ENCODE data around the gene PDCD7. TPM values are rescaled to one million over a fixed set of nuclear protein-coding genes. Genes with fewer than 3 reads are reported as not detected.
"Not testable (repeated sequence)": the region's sequence is repeated elsewhere in the genome, so short reads cannot be mapped to it uniquely, and the experiment has no call there.

The PDCD7 gene
- total RNA-seq, 1 experiment from 2014 or later, result 26.2 TPM

DNA sequence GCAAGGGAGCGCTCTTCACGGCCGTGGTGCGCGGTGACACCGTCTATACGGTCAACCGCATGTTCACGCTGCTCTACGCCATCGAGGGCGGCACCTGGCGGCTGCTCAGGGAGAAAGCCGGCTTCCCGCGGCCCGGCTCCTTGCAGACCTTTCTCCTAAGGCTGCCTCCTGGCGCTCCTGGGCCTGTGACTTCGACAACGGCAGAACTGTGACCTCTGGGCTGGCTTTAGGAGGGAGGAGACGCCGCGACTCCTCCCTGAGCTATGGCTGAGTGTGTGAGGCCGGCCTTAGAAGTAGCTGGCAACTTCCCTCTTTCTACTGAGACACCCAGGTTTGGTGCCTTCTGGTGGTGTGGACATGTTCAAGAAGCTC lies 55.6 kb downstream of the PDCD7 start:
- Mint-ChIP-seq H3K9me3 (ENCODE audit: unreplicated experiment) (no peaks in the 10 kb centered on the region), H3K4me1 (ENCODE audit: low read depth, unreplicated experiment) (peaks cover 14% of the 10 kb centered on the region), H3K36me3 (ENCODE audit: insufficient read depth, unreplicated experiment) (no peaks in the 10 kb centered on the region), H3K4me3 (ENCODE audit: unreplicated experiment) (no peak overlapping the region), H3K27me3 (ENCODE audit: insufficient read depth, unreplicated experiment) (no peaks in the 10 kb centered on the region), H3K27ac (ENCODE audit: unreplicated experiment) (no peak overlapping the region)
- ChIA-PET POLR2A (no interaction called here), CTCF (interaction anchor here (1.6 kb wide), 1 partner anchor 12 kb away, joined by 5 read pairs; no protein-coding TSS in a partner anchor)
- intact Hi-C loops (cut with micrococcal nuclease; ENCODE audit: unreplicated experiment), result no loop called here
- BruUV-seq (replicated peaks), result no TSS peak
- TF ChIP-seq, protein P1, sequence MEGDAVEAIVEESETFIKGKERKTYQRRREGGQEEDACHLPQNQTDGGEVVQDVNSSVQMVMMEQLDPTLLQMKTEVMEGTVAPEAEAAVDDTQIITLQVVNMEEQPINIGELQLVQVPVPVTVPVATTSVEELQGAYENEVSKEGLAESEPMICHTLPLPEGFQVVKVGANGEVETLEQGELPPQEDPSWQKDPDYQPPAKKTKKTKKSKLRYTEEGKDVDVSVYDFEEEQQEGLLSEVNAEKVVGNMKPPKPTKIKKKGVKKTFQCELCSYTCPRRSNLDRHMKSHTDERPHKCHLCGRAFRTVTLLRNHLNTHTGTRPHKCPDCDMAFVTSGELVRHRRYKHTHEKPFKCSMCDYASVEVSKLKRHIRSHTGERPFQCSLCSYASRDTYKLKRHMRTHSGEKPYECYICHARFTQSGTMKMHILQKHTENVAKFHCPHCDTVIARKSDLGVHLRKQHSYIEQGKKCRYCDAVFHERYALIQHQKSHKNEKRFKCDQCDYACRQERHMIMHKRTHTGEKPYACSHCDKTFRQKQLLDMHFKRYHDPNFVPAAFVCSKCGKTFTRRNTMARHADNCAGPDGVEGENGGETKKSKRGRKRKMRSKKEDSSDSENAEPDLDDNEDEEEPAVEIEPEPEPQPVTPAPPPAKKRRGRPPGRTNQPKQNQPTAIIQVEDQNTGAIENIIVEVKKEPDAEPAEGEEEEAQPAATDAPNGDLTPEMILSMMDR (IDR thresholded peaks at IDR 0.05; ENCODE audit: insufficient read depth in 1 of 2, low read depth in 1 of 2, low read length in 1 of 2, severe bottlenecking in 1 of 2, unreplicated experiment in 1 of 2), result no peak
- Histone ChIP-seq H3K36me3 (ENCODE audit: control insufficient read depth, insufficient read depth, low read length) (no peaks in the 10 kb centered on the region), H3K4me1 (peaks cover 6% of the 10 kb centered on the region), H3K27me3 (replicated peaks; ENCODE audit: control insufficient read depth, insufficient read depth, low read length) (no peaks in the 10 kb centered on the region), H3K4me3 (ENCODE audit: low read depth, low read length) (no peak overlapping the region), H3K9me3 (peaks cover 4% of the 10 kb centered on the region; the same call in 1 of the 2 replicates)
- no peak for DNase-seq

DNA sequence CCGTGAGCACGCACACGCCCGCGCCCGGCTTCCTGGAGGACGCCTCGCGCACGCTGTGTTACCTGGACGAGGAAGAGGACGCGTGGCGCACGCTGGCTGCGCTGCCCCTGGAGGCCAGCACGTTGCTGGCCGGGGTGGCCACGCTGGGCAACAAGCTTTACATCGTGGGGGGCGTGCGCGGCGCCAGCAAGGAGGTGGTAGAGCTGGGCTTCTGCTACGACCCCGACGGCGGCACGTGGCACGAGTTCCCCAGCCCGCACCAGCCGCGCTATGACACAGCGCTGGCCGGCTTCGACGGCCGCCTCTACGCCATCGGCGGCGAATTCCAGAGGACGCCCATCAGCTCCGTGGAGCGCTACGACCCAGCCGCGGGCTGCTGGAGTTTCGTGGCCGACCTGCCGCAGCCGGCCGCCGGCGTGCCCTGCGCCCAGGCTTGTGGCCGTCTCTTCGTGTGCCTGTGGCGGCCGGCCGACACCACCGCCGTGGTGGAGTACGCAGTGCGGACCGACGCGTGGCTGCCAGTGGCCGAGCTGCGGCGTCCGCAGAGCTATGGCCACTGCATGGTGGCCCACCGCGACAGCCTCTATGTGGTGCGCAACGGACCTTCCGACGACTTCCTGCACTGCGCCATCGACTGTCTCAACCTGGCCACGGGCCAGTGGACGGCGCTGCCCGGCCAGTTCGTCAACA lies 56.2 kb downstream of the PDCD7 start:
- no peak overlapping the region for H3K27ac Mint-ChIP-seq (ENCODE audit: unreplicated experiment)
- intact Hi-C loops (cut with micrococcal nuclease; ENCODE audit: unreplicated experiment), result no loop called here
- ChIA-PET CTCF (no interaction called here), POLR2A (no interaction called here)
- H3K9me3 ChIP-seq, result peaks cover 4% of the 10 kb centered on the region; the same call in 1 of the 2 replicates
- no peaks in the 10 kb centered on the region for H3K36me3 Mint-ChIP-seq (ENCODE audit: insufficient read depth, unreplicated experiment)
- H3K4me1 ChIP-seq, result peaks cover under 1% of the 10 kb centered on the region
- H3K27me3 Mint-ChIP-seq (ENCODE audit: insufficient read depth, unreplicated experiment), result no peaks in the 10 kb centered on the region
- no TSS peak for BruUV-seq (replicated peaks)
- TF ChIP-seq, protein P1 (IDR thresholded peaks at IDR 0.05; ENCODE audit: insufficient read depth in 1 of 2, low read depth in 1 of 2, low read length in 1 of 2, severe bottlenecking in 1 of 2, unreplicated experiment in 1 of 2), result no peak
- H3K4me3 Mint-ChIP-seq (ENCODE audit: unreplicated experiment), result no peak overlapping the region
- no peaks in the 10 kb centered on the region for H3K36me3 ChIP-seq (ENCODE audit: control insufficient read depth, insufficient read depth, low read length)
- no peaks in the 10 kb centered on the region for H3K27me3 ChIP-seq (replicated peaks; ENCODE audit: control insufficient read depth, insufficient read depth, low read length)
- peaks cover 8% of the 10 kb centered on the region for H3K4me1 Mint-ChIP-seq (ENCODE audit: low read depth, unreplicated experiment)
- H3K9me3 Mint-ChIP-seq (ENCODE audit: unreplicated experiment), result no peaks in the 10 kb centered on the region
- no peak for DNase-seq
- no peak overlapping the region for H3K4me3 ChIP-seq (ENCODE audit: low read depth, low read length)

DNA sequence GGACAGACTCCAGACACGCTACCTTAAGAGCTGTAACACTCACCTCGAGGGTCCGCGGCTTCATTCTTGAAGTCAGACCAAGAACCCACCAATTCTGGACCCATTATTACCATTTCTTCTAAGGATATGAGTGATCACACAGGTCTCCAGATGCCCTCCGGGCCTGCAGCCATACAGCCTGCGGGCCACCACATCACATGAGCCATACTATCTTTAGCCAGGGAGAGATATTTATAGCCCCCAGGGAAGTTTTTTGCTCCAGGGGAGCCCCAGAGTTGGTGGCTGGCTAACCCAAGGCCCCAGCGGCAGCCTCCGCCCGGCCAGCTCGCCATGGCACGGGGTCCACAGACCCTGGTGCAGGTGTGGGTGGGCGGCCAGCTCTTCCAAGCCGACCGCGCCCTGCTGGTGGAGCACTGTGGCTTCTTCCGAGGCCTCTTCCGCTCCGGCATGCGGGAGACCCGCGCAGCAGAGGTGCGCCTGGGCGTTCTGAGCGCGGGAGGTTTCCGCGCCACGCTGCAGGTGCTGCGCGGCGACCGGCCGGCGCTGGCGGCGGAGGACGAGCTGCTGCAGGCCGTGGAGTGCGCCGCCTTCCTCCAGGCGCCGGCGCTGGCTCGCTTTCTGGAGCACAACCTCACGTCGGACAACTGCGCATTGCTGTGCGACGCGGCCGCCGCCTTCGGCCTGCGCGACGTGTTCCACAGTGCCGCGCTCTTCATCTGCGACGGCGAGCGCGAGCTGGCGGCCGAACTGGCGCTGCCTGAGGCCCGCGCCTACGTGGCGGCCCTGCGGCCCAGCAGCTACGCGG lies 56.9 kb downstream of the PDCD7 start, which contains the start of gene KBTBD13:
Gene KBTBD13 (plus strand): TSS at position 261 of the 805 bp plus-strand sequence. CDS start 70 bp downstream, at position 331.
- H3K27ac Mint-ChIP-seq (ENCODE audit: unreplicated experiment), result no peak within 1 kb of the TSS

DNA sequence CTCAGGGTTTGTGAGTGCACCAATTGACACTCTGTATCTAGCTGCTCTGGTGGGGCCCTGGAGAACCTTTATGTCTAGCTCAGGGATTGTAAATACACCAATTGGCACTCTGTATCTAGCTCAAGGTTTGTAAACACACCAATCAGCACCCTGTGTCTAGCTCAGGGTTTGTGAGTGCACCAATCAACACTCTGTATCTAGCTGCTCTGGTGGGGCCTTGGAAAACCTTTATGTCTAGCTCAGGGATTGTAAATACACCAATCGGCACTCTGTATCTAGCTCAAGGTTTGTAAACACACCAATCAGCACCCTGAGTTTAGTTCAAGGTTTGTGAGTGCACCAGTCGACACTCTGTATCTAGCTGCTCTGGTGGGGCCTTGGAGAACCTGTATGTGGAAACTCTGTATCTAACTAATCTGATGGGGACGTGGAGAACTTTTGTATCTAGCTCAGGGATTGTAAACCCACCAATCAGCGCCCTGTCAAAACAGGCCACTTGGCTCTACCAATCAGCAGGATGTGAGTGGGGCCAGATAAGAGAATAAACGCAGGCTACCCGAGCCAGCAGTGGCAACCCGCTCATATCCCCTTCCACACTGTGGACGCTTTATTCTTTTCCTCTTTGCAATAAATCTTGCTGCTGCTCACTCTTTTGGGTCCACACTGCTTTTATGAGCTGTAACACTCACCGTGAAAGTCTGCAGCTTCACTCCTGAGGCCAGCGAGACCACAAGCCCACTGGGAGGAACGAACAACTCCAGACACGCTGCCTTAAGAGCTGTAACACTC lies 57.8 kb downstream of the PDCD7 start:
- H3K36me3 Mint-ChIP-seq (ENCODE audit: insufficient read depth, unreplicated experiment); H3K36me3 ChIP-seq (ENCODE audit: control insufficient read depth, insufficient read depth, low read length); H3K9me3 ChIP-seq; intact Hi-C loops (cut with micrococcal nuclease; ENCODE audit: unreplicated experiment); POLR2A ChIA-PET; H3K4me3 Mint-ChIP-seq (ENCODE audit: unreplicated experiment); BruUV-seq (replicated peaks); H3K4me1 ChIP-seq; H3K27me3 ChIP-seq (replicated peaks; ENCODE audit: control insufficient read depth, insufficient read depth, low read length); CTCF ChIA-PET; H3K4me3 ChIP-seq (ENCODE audit: low read depth, low read length); H3K27ac Mint-ChIP-seq (ENCODE audit: unreplicated experiment); H3K27me3 Mint-ChIP-seq (ENCODE audit: insufficient read depth, unreplicated experiment); H3K4me1 Mint-ChIP-seq (ENCODE audit: low read depth, unreplicated experiment); H3K9me3 Mint-ChIP-seq (ENCODE audit: unreplicated experiment); DNase-seq: not testable (repeated sequence)

More for the DNA sequence above, 56.9 kb downstream of the PDCD7 start, which contains the start of gene KBTBD13:
- POLR2A ChIA-PET, result no interaction called here
- no peaks in the 10 kb centered on the region for H3K36me3 Mint-ChIP-seq (ENCODE audit: insufficient read depth, unreplicated experiment)
- H3K9me3 ChIP-seq, result peaks cover 4% of the 10 kb centered on the region; the same call in 1 of the 2 replicates
- TF ChIP-seq, protein P1 (IDR thresholded peaks at IDR 0.05; ENCODE audit: insufficient read depth in 1 of 2, low read depth in 1 of 2, low read length in 1 of 2, severe bottlenecking in 1 of 2, unreplicated experiment in 1 of 2), result no peak
- peaks cover 5% of the 10 kb centered on the region for H3K4me1 Mint-ChIP-seq (ENCODE audit: low read depth, unreplicated experiment)
- no peaks in the 10 kb centered on the region for H3K27me3 Mint-ChIP-seq (ENCODE audit: insufficient read depth, unreplicated experiment)
- no TSS peak for BruUV-seq (replicated peaks)
- DNase-seq, result no peak
- intact Hi-C loops (cut with micrococcal nuclease; ENCODE audit: unreplicated experiment), result no loop called here
- H3K4me3 ChIP-seq (ENCODE audit: low read depth, low read length), result no peak within 1 kb of the TSS
- no peaks in the 10 kb centered on the region for H3K9me3 Mint-ChIP-seq (ENCODE audit: unreplicated experiment)
- H3K36me3 ChIP-seq (ENCODE audit: control insufficient read depth, insufficient read depth, low read length), result no peaks in the 10 kb centered on the region
- H3K27me3 ChIP-seq (replicated peaks; ENCODE audit: control insufficient read depth, insufficient read depth, low read length), result no peaks in the 10 kb centered on the region
- CTCF ChIA-PET, result no interaction called here
- no peak within 1 kb of the TSS for H3K4me3 Mint-ChIP-seq (ENCODE audit: unreplicated experiment)
- H3K4me1 ChIP-seq, result no peaks in the 10 kb centered on the region
